NOMO-1 treated with dmso at 0.1 percent for 144 hours (cell line): ENCODE data around the gene PRPF19.

ENCODE experiments used
- DNase-seq: peaks from one replicate; lab custom pipeline; 2025; ENCODE audit not compliant: unreplicated experiment; lab: John Stamatoyannopoulos, UW

PRPF19 gene

GRCh38 chr11:60862171-60862570, 44.2 kb downstream of the PRPF19 start:
- DNase-seq: no peak

GRCh38 chr11:60860943-60861342, 45.4 kb downstream of the PRPF19 start:
- DNase-seq: no peak

GRCh38 chr11:60859616-60860250, 46.7 kb downstream of the PRPF19 start:
- no peak for DNase-seq

- DNase-seq: no peak
Observed at GRCh38 chr11:60858731-60859464, 47.5 kb downstream of the PRPF19 start.

GRCh38 chr11:60858236-60858635, 48.1 kb downstream of the PRPF19 start:
- no peak for DNase-seq

GRCh38 chr11:60857378-60858232, 48.8 kb downstream of the PRPF19 start:
- no peak for DNase-seq

GRCh38 chr11:60855726-60856633, 50.4 kb downstream of the PRPF19 start, which contains the start of gene PTGDR2:
TSS of gene PTGDR2 (minus strand) at chr11:60855950. CDS start at chr11:60853722, 2,228 bp downstream.
- DNase-seq: no peak

GRCh38 chr11:60854847-60855725, 51.3 kb downstream of the PRPF19 start:
- no peak for DNase-seq

- no peak for DNase-seq
Observed at GRCh38 chr11:60854140-60854846, 52.1 kb downstream of the PRPF19 start.

- DNase-seq: no peak
Observed at GRCh38 chr11:60852982-60853950, 53.1 kb downstream of the PRPF19 start.

- DNase-seq: no peak
Observed at GRCh38 chr11:60852117-60852981, 54.0 kb downstream of the PRPF19 start.

- DNase-seq: no peak
Observed at GRCh38 chr11:60851327-60852104, 54.9 kb downstream of the PRPF19 start.

GRCh38 chr11:60849641-60850520, 56.5 kb downstream of the PRPF19 start:
- DNase-seq: no peak

GRCh38 chr11:60848714-60849151, 57.7 kb downstream of the PRPF19 start:
- DNase-seq: no peak

GRCh38 chr11:60847896-60848295, 58.5 kb downstream of the PRPF19 start:
- no peak for DNase-seq
